HepG2 (cell line): ENCODE measurements around the gene NFE2. TPM values are rescaled to one million over a fixed set of nuclear protein-coding genes. Genes with fewer than 3 reads are reported as not detected.

Experiments
- ATF3 ChIP-seq: sonication (generic); formaldehyde crosslinking; IDR thresholded peaks from 2 replicates; pipeline ENCODE4 v1.4.0; 2020; ENCODE audit warnings: missing genetic modification reagents
- ATF4 ChIP-seq, 2 experiments: fragments of 450-650 bp in 1 of 2; sonication (generic) in 1 of 2; formaldehyde crosslinking; IDR thresholded peaks; 2 replicates each; pipeline versions ENCODE4 v1.5.0 to v1.8.0; 2020 to 2022; ENCODE audit warnings: mild to moderate bottlenecking in 1 of 2, missing genetic modification reagents in 1 of 2
- IRF9 ChIP-seq: sonication (generic); formaldehyde crosslinking; IDR thresholded peaks from 2 replicates; pipeline ENCODE4 v1.8.0; 2022; ENCODE audit warnings: missing genetic modification reagents, mild to moderate bottlenecking, borderline replicate concordance
- MAF1 ChIP-seq: sonication (generic); formaldehyde crosslinking; IDR thresholded peaks from 2 replicates; pipeline ENCODE4 v1.5.0; 2020; ENCODE audit warnings: missing genetic modification reagents, borderline replicate concordance
- MAFK ChIP-seq, 2 experiments: IDR thresholded peaks in 1 of 2; conservative IDR thresholded peaks in 1 of 2; 2 replicates each; pipeline ENCODE4 v1.6.1; 2011; ENCODE audit warnings: improper control_type of control experiment in 2 of 2, low read length in 2 of 2
- NCOA1 ChIP-seq: sonication (generic); formaldehyde crosslinking; IDR thresholded peaks from 2 replicates; pipeline ENCODE4 v1.9.0; 2021; ENCODE audit warnings: missing genetic modification reagents
- NFRKB ChIP-seq: fragments of 450-650 bp; IDR thresholded peaks from 2 replicates; pipeline ENCODE4 v1.6.1; 2017
- PHF5A ChIP-seq: IDR thresholded peaks from one replicate; pipeline ENCODE4 v1.6.1; 2018; ENCODE audit warnings: low read depth, missing genetic modification reagents; ENCODE audit not compliant: unreplicated experiment
- SOX5 ChIP-seq: IDR thresholded peaks from 2 replicates; pipeline ENCODE4 v1.6.1; 2016; ENCODE audit warnings: borderline replicate concordance
- TCF12 ChIP-seq, 2 experiments: fragments of 450-650 bp in 1 of 2; sonication (generic) in 1 of 2; formaldehyde crosslinking in 1 of 2; IDR thresholded peaks; 2 replicates each; pipeline versions ENCODE4 v1.6.1 to v1.8.0; 2017 to 2022; ENCODE audit warnings: antibody characterized with exemption in 1 of 2, mild to moderate bottlenecking in 1 of 2, missing genetic modification reagents in 1 of 2, moderate library complexity in 1 of 2
- ZNF225 ChIP-seq: sonication (generic); formaldehyde crosslinking; IDR thresholded peaks from 2 replicates; pipeline ENCODE4 v1.4.0; 2020; ENCODE audit warnings: mild to moderate bottlenecking, missing genetic modification reagents
- ZNF274 ChIP-seq: sonication (generic); formaldehyde crosslinking; IDR thresholded peaks from 2 replicates; pipeline ENCODE4 v1.5.1; 2020; ENCODE audit warnings: mild to moderate bottlenecking, missing genetic modification reagents
- ZNF318 ChIP-seq: sonication (generic); formaldehyde crosslinking; IDR thresholded peaks from 2 replicates; pipeline ENCODE4 v1.4.0; 2020; ENCODE audit warnings: mild to moderate bottlenecking, missing genetic modification reagents
- ZNF572 ChIP-seq: sonication (generic); formaldehyde crosslinking; IDR thresholded peaks from 2 replicates; pipeline ENCODE4 v1.5.1; 2020; ENCODE audit warnings: mild to moderate bottlenecking, missing genetic modification reagents
- ZNF704 ChIP-seq: sonication (generic); formaldehyde crosslinking; IDR thresholded peaks from 2 replicates; pipeline ENCODE4 v1.8.1; 2023; ENCODE audit warnings: mild to moderate bottlenecking, inconsistent platforms, moderate library complexity, missing genetic modification reagents, borderline replicate concordance
- ZSCAN21 ChIP-seq: sonication (generic); formaldehyde crosslinking; IDR thresholded peaks from 2 replicates; pipeline ENCODE4 v1.8.0; 2022; ENCODE audit warnings: mild to moderate bottlenecking, missing genetic modification reagents, moderate library complexity, borderline replicate concordance
- polyA plus RNA-seq, 8 experiments: library from polyadenylated mRNA; depleted of rRNA in 3 of 8; stranded (reverse) in 7 of 8; unstranded in 1 of 8; fragments of >200 nt; fragmentation: Illumina TruSeq in 4 of 8; extraction: Trizol in 4 of 8; gene quantifications; 2 replicates each; pipeline versions ENCODE4 v1.2.1 to v1.2.3, GENCODE V29; 2011 to 2016; ENCODE audit warnings: low read depth in 4 of 8, missing spikeins in 1 of 8, mixed read lengths in 1 of 8; ENCODE audit not compliant: insufficient read depth in 1 of 8
- total RNA-seq, 5 experiments: library from RNA; depleted of rRNA; stranded (reverse); fragments of >200 nt; fragmentation: Illumina TruSeq; extraction: Trizol; gene quantifications; 2 replicates each; pipeline ENCODE4 v1.2.3, GENCODE V29; 2016; ENCODE audit warnings: low read depth in 1 of 5

The NFE2 gene
- total and polyA plus RNA-seq, 2 of the 13 experiments (the other 11 are each of a cell fraction or from before 2014, with no cell fraction given), result 4.5 to 7.8 TPM

GRCh38 chr12:54294152-54294952 lies 6.5 kb downstream of the NFE2 start (continued):
- TF ChIP-seq TCF12 (IDR thresholded peaks at IDR 0.05) (no peak), TCF12 (CRISPR knock-in tag; IDR thresholded peaks at IDR 0.05) (0 out of 2 replicates have a peak, but pooled peaks have one; percentile 18), IRF9 (CRISPR knock-in tag) (no peak), ATF4 (CRISPR knock-in tag; IDR thresholded peaks at IDR 0.05) (no peak), PHF5A (CRISPR knock-in tag) (peak; percentile 43), SOX5 (peak; percentile 48; the same call in 1 of the 2 replicates), NCOA1 (no peak), ZNF572 (CRISPR knock-in tag) (0 out of 2 replicates have a peak, but pooled peaks have one; percentile 71), ZNF704 (CRISPR knock-in tag) (no peak), ZNF318 (CRISPR knock-in tag) (no peak), MAFK (conservative IDR thresholded peaks at IDR 0.05 in 1 of 2, IDR thresholded peaks at IDR 0.05 in 1 of 2; ENCODE audit: low read length in 2 of 2) (no peak), ZNF274 (CRISPR knock-in tag) (0 out of 2 replicates have a peak, but pooled peaks have one; percentile 45), ZNF225 (CRISPR knock-in tag) (no peak), MAF1 (no peak), ZSCAN21 (0 out of 2 replicates have a peak, but pooled peaks have one; percentile 16), ATF3 (no peak), NFRKB (no peak)
